Endothelial cell of umbilical vein (primary cell): ENCODE results near the gene CGRRF1. TPM values are rescaled to one million over a fixed set of nuclear protein-coding genes. Genes with fewer than 3 reads are reported as not detected.

ENCODE experiments used
- BruUV-seq: library from RNA; stranded (reverse); fragments of 400-500 nt; replicated peaks from 2 replicates; lab custom pipeline; 2021; lab: Mats Ljungman, UMichigan
- CTCF ChIA-PET: fragments of 300-600, 350-600 bp; sonication (Branson Sonifier 250); formaldehyde crosslinking; loops from one replicate; lab custom pipeline; 2021; ENCODE audit warnings: antibody characterized with exemption, inconsistent platforms; lab: Charles Lee
- POLR2A ChIA-PET: fragments of 300-600, 350-600 bp; sonication (Branson Sonifier 250); formaldehyde crosslinking; loops from one replicate; lab custom pipeline; 2021; ENCODE audit warnings: antibody characterized with exemption, inconsistent platforms; lab: Charles Lee
- DNase-seq: peaks from one replicate; pipeline ENCODE4 v3.0.0-alpha.2; 2011; ENCODE audit warnings: low read depth, low spot score
- FAIRE-seq: peaks from 2 replicates; lab custom pipeline; 2011; peaks lifted over from hg19 to GRCh38; lab: Jason Lieb, UNC
- H2AFZ ChIP-seq: 2 replicates; pipeline ENCODE4 v1.6.0; 2012; ENCODE audit warnings: low read depth, low read length, control low read depth, inconsistent platforms
- H3K27ac ChIP-seq: 2 replicates; pipeline ENCODE4 v1.5.1; 2011; ENCODE audit warnings: low read depth, mild to moderate bottlenecking, control low read depth, low read length, moderate library complexity; ENCODE audit not compliant: insufficient read depth
- H3K27me3 ChIP-seq, 2 experiments: 2 replicates each; pipeline versions ENCODE4 v1.6.0 to v1.6.1; 2011; ENCODE audit warnings: low read length in 2 of 2, mixed read lengths in 1 of 2; ENCODE audit not compliant: control insufficient read depth in 2 of 2, insufficient read depth in 2 of 2
- H3K36me3 ChIP-seq, 2 experiments: 2 replicates in 1 of 2; 3 replicates in 1 of 2; pipeline ENCODE4 v1.5.1; 2011; ENCODE audit warnings: low read length in 2 of 2, mild to moderate bottlenecking in 1 of 2, moderate library complexity in 1 of 2; ENCODE audit not compliant: control insufficient read depth in 2 of 2, insufficient read depth in 2 of 2; ENCODE audit errors: extremely low read depth in 1 of 2
- H3K4me1 ChIP-seq: 3 replicates; pipeline ENCODE4 v1.5.1; 2011; ENCODE audit warnings: mild to moderate bottlenecking, low read length; ENCODE audit not compliant: control insufficient read depth, insufficient read depth; ENCODE audit errors: extremely low read depth
- H3K4me2 ChIP-seq: 2 replicates; pipeline ENCODE4 v1.6.1; 2011; ENCODE audit warnings: low read length, control low read depth, mixed read lengths; ENCODE audit not compliant: insufficient read depth
- H3K4me3 ChIP-seq, 3 experiments: fragments of 200-600 bp in 1 of 3; sonication (generic), shearing (Covaris generic) in 1 of 3; replicated peaks in 1 of 3; 2 replicates each; pipeline ENCODE4 v1.5.1; 2011 to 2016; ENCODE audit warnings: control low read depth in 3 of 3, low read length in 3 of 3, mild to moderate bottlenecking in 2 of 3, inconsistent platforms in 1 of 3, low read depth in 1 of 3, moderate library complexity in 1 of 3; ENCODE audit not compliant: insufficient read depth in 1 of 3
- H3K79me2 ChIP-seq: 2 replicates; pipeline ENCODE4 v1.6.0; 2012; ENCODE audit warnings: low read length, inconsistent platforms; ENCODE audit not compliant: control insufficient read depth, insufficient read depth
- H3K9ac ChIP-seq: replicated peaks from 2 replicates; pipeline ENCODE3; 2011; ENCODE audit warnings: low read length, control low read depth; ENCODE audit not compliant: insufficient read depth; ENCODE audit errors: extremely low read depth
- H3K9me1 ChIP-seq: replicated peaks from 3 replicates; pipeline ENCODE4 v1.6.0; 2011; ENCODE audit warnings: mild to moderate bottlenecking, low read length; ENCODE audit not compliant: control insufficient read depth, insufficient read depth; ENCODE audit errors: extremely low read depth
- H3K9me3 ChIP-seq: replicated peaks from 2 replicates; pipeline ENCODE4 v1.5.1; 2012; ENCODE audit warnings: low read length, inconsistent platforms; ENCODE audit not compliant: control insufficient read depth, insufficient read depth
- H4K20me1 ChIP-seq: replicated peaks from 2 replicates; pipeline ENCODE3; 2011; ENCODE audit warnings: mild to moderate bottlenecking, low read length; ENCODE audit not compliant: control insufficient read depth, insufficient read depth; ENCODE audit errors: extremely low read depth
- EZH2 ChIP-seq: IDR thresholded peaks from 2 replicates; pipeline ENCODE4 v1.6.1; 2012; ENCODE audit warnings: borderline replicate concordance, low read depth, mild to moderate bottlenecking, moderate library complexity, low read length, inconsistent platforms; ENCODE audit not compliant: severe bottlenecking
- GATA2 ChIP-seq: IDR thresholded peaks from 2 replicates; pipeline ENCODE4 v1.7.0; 2011; ENCODE audit warnings: low read depth, mild to moderate bottlenecking, moderate library complexity, mixed read lengths, low read length; ENCODE audit not compliant: insufficient read length, insufficient read depth
- POLR2A ChIP-seq: IDR thresholded peaks from 2 replicates; pipeline ENCODE4 v1.6.1; 2012; ENCODE audit warnings: low read depth, mild to moderate bottlenecking, control low read depth, low read length
- dilution Hi-C: fragments of 300-500 bp; cut with MboI; formaldehyde crosslinking; loops from one replicate; pipeline ENCODE4 v1.15.0; 2019; ENCODE audit warnings: low sequenced_read_pairs; ENCODE audit not compliant: extremely low pct_ligation_motif_present
- intact Hi-C: fragments of 100-400 bp; cut with micrococcal nuclease; formaldehyde crosslinking; loops from one replicate; pipeline ENCODE4 v1.10.0; 2022
- polyA plus RNA-seq, 4 experiments: library from polyadenylated mRNA; depleted of rRNA in 3 of 4; stranded (reverse) in 3 of 4; unstranded in 1 of 4; fragments of >200 nt; gene quantifications; 2 replicates each; pipeline versions ENCODE4 v1.2.1 to v1.2.3, GENCODE V29; 2011 to 2012; ENCODE audit warnings: missing spikeins in 1 of 4
- total RNA-seq: library from RNA; stranded (reverse); gene quantifications from 2 replicates; pipeline ENCODE4 v1.2.3, GENCODE V29; 2021
- TF ChIP-seq, protein P1 (sequence below), 2 donors: IDR thresholded peaks; 1 replicate in 1 of 2; 2 replicates in 1 of 2; pipeline ENCODE4 v1.5.1; 2011; ENCODE audit warnings: low read length in 2 of 2, mild to moderate bottlenecking in 2 of 2, moderate library complexity in 2 of 2, control low read depth in 1 of 2, inconsistent platforms in 1 of 2, low read depth in 1 of 2; ENCODE audit not compliant: insufficient read depth in 1 of 2; ENCODE audit errors: extremely low read depth in 1 of 2
- TF ChIP-seq, protein P2 (sequence below): IDR thresholded peaks from 2 replicates; pipeline ENCODE4 v1.6.1; 2011; ENCODE audit not compliant: insufficient read depth, insufficient read length

CGRRF1 gene
- total and polyA plus RNA-seq, 2 donors (not counting 3 experiments of a cell fraction or from before 2014, with no cell fraction given) = 6.6 to 15.7 TPM

DNA sequence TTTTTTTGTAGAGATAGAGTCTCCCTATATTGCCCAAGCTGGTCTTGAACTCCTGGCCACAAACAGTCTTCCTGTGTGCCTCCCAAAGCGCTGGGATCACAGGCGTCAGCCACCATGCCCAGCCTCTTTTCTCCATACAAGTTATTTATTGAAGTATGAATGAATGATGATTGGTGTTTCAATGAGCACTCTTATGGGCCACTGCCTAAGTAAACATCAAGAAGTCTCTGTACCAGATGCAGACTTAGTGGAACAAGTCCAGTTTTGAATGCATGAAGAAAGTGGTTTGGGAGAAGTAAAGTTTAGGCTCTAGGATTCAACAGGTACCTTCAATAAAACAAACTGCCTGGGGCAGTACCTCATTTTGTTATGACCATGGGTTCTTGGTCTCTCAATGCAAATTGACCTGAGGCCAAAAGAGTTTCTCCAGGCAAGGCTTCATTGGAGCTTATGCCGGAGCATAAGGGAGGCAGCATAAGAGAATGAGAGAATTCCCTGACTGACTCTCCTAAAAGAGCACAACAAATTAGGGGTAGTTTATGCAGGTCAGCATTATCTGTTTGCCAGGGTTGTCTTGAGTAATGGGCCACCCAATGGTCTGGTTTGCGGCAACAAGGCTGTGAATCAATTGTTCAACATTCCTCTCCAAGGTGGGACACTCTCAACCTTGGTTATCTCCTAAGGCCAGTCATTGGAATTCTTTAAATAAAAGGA lies 19.8 kb upstream of the CGRRF1 start:
- no TSS peak for BruUV-seq
- no peak overlapping the region for H3K4me3 ChIP-seq
- no peak overlapping the region for H3K9ac ChIP-seq
- no peaks in the 10 kb centered on the region for H4K20me1 ChIP-seq
- no peaks in the 10 kb centered on the region for H3K9me3 ChIP-seq
- peaks cover 23% of the 10 kb centered on the region for H3K79me2 ChIP-seq
- TF ChIP-seq EZH2 (no peak), GATA2 (no peak), POLR2A (no peak)
- TF ChIP-seq, protein P1, sequence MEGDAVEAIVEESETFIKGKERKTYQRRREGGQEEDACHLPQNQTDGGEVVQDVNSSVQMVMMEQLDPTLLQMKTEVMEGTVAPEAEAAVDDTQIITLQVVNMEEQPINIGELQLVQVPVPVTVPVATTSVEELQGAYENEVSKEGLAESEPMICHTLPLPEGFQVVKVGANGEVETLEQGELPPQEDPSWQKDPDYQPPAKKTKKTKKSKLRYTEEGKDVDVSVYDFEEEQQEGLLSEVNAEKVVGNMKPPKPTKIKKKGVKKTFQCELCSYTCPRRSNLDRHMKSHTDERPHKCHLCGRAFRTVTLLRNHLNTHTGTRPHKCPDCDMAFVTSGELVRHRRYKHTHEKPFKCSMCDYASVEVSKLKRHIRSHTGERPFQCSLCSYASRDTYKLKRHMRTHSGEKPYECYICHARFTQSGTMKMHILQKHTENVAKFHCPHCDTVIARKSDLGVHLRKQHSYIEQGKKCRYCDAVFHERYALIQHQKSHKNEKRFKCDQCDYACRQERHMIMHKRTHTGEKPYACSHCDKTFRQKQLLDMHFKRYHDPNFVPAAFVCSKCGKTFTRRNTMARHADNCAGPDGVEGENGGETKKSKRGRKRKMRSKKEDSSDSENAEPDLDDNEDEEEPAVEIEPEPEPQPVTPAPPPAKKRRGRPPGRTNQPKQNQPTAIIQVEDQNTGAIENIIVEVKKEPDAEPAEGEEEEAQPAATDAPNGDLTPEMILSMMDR (IDR thresholded peaks at IDR 0.05; ENCODE audit: extremely low read depth in 1 of 2, insufficient read depth in 1 of 2, low read depth in 1 of 2, low read length in 2 of 2) = no peak
- TF ChIP-seq, protein P2, sequence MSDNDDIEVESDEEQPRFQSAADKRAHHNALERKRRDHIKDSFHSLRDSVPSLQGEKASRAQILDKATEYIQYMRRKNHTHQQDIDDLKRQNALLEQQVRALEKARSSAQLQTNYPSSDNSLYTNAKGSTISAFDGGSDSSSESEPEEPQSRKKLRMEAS = no peak
- ChIA-PET POLR2A (no interaction called here), CTCF (no interaction called here)
- H3K4me1 ChIP-seq = peaks cover 13% of the 10 kb centered on the region
- DNase-seq = no peak
- H3K4me2 ChIP-seq = no peak overlapping the region
- H2AFZ ChIP-seq = no peak overlapping the region
- no peak for FAIRE-seq
- no peak overlapping the region for H3K27ac ChIP-seq
- H3K36me3 ChIP-seq = no peaks in the 10 kb centered on the region
- intact Hi-C loops (loop anchor here (2.0 kb wide), 1 partner anchor 75 kb away; no protein-coding TSS in a partner anchor), dilution Hi-C loops (no loop called here)
- H3K9me1 ChIP-seq = no peaks in the 10 kb centered on the region
- H3K27me3 ChIP-seq = no peaks in the 10 kb centered on the region
